Measurements from ENCODE around the gene PADI4. TPM values are rescaled to one million over a fixed set of nuclear protein-coding genes. Genes with fewer than 3 reads are reported as not detected.
"Not testable (repeated sequence)": the region's sequence is repeated elsewhere in the genome, so short reads cannot be mapped to it uniquely, and the experiment has no call there.

The PADI4 gene
- total RNA-seq, 1 donor: not detected

DNA sequence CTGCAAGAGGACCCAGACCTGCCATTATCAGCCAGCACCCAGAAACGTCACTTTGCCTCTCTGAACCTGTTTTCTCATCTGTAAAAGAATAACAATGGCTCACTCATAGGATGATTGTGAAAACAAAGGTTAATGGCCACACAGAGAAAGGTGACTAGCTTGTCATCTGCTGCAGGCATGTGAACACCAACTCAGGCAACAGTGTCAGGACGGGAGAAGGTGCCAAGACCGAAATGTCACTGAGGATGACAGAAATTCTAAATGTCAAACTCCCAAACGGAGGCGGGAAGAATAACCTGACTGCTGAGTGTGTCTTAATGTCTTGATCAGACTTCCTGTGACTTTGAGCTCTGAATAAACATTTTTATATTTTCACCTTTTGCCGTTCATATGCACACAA, 10.3 kb downstream of the PADI4 start:
- no peak overlapping the region for H3K27ac ChIP-seq (ENCODE audit: low read depth, low read length)
- no peaks in the 10 kb centered on the region for H4K20me1 ChIP-seq (ENCODE audit: insufficient read depth, low read length)
- H3K36me3 ChIP-seq (ENCODE audit: insufficient read depth, low read length): no peaks in the 10 kb centered on the region
- no peaks in the 10 kb centered on the region for H3K4me1 ChIP-seq (ENCODE audit: insufficient read depth, low read length)
- no peaks in the 10 kb centered on the region for H3K9me3 ChIP-seq (ENCODE audit: low read depth, low read length)
- no peak overlapping the region for H3K4me2 ChIP-seq (ENCODE audit: insufficient read depth, low read length)
- no peak for DNase-seq (ENCODE audit: insufficient read length, low spot score, missing footprints)
- H2AFZ ChIP-seq (ENCODE audit: low read length): no peak overlapping the region
- TF ChIP-seq, protein P1, sequence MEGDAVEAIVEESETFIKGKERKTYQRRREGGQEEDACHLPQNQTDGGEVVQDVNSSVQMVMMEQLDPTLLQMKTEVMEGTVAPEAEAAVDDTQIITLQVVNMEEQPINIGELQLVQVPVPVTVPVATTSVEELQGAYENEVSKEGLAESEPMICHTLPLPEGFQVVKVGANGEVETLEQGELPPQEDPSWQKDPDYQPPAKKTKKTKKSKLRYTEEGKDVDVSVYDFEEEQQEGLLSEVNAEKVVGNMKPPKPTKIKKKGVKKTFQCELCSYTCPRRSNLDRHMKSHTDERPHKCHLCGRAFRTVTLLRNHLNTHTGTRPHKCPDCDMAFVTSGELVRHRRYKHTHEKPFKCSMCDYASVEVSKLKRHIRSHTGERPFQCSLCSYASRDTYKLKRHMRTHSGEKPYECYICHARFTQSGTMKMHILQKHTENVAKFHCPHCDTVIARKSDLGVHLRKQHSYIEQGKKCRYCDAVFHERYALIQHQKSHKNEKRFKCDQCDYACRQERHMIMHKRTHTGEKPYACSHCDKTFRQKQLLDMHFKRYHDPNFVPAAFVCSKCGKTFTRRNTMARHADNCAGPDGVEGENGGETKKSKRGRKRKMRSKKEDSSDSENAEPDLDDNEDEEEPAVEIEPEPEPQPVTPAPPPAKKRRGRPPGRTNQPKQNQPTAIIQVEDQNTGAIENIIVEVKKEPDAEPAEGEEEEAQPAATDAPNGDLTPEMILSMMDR (IDR thresholded peaks at IDR 0.05; ENCODE audit: extremely low read depth, low read depth, low read length): no peak
- H3K4me3 ChIP-seq (ENCODE audit: insufficient read depth, low read length): no peak overlapping the region
- no peaks in the 10 kb centered on the region for H3K79me2 ChIP-seq (ENCODE audit: insufficient read depth, low read length)
- H3K27me3 ChIP-seq (ENCODE audit: insufficient read depth, low read length): peaks cover 21% of the 10 kb centered on the region

DNA sequence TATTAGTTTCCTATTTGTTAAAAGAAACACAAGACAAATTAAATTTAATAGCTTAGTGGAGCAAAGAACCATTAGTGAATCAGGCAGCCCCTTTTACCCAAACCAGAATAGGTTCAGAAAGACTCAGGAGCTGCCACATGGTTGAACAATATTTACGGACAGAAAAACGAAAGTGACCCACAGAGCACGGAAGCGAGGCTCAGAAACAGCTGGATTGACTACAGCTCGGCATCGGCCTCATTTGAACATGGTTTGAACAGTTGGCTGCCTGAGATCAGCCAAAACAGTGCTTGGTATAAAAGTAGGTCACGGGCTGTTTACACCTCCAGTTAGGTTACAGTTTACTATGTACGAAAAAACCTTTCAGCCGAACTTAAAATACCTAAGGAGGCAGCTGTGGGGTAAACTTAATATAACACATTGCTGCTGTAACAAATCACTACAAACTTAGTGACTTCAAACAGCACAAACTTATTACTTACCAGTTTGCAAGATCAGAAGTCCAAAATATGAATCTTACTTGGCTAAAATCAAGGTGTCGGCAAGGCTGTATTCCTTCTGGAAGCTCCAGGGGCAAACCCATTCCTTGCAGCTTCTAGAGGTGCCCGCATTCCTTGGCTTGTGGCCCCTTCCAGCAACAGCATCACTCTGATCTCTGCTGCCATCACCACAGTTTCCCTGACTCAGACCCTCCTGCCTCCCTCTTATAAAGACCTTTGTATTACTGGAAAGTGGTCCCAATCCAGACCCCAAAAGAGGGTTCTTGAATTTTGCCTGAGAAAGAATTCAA, 11.8 kb downstream of the PADI4 start:
- TF ChIP-seq, protein P1 (IDR thresholded peaks at IDR 0.05; ENCODE audit: extremely low read depth, low read depth, low read length): no peak

DNA sequence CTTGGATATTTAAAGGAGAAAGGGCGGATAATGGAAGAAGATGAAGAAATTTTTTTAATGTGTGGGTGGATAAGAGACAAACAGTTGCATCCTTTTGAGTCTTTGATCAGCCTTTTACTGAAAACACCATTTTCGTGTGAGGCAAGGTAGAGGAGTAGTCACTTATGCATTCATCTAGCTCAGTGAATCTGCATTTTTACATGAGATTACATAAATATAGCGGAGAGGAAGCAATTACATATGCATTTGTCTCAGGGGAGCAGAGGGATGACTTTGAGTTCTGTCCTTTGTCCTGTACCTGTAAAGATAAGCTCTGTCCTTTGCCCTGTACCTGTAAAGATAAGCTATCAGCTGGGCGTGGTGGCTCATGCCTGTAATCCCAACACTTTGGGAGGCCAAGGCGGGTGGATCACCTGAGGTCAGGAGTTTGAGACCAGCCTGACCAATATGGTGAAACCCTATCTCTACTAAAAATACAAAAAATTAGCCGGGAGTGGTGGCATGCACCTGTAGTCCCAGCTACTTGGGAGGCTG, 13.9 kb downstream of the PADI4 start:
- H3K9me3 ChIP-seq (ENCODE audit: low read depth, low read length); H3K36me3 ChIP-seq (ENCODE audit: insufficient read depth, low read length); DNase-seq (ENCODE audit: insufficient read length, low spot score, missing footprints); H3K4me1 ChIP-seq (ENCODE audit: insufficient read depth, low read length); H3K27ac ChIP-seq (ENCODE audit: low read depth, low read length); H3K4me3 ChIP-seq (ENCODE audit: insufficient read depth, low read length); H4K20me1 ChIP-seq (ENCODE audit: insufficient read depth, low read length); H3K4me2 ChIP-seq (ENCODE audit: insufficient read depth, low read length); H3K79me2 ChIP-seq (ENCODE audit: insufficient read depth, low read length); H2AFZ ChIP-seq (ENCODE audit: low read length): not testable (repeated sequence)
- peaks cover 33% of the 10 kb centered on the region for H3K27me3 ChIP-seq (ENCODE audit: insufficient read depth, low read length)

More for the DNA sequence above, 11.8 kb downstream of the PADI4 start:
- Histone ChIP-seq H3K27ac (ENCODE audit: low read depth, low read length) (no peak overlapping the region), H3K79me2 (ENCODE audit: insufficient read depth, low read length) (no peaks in the 10 kb centered on the region), H2AFZ (ENCODE audit: low read length) (no peak overlapping the region), H3K36me3 (ENCODE audit: insufficient read depth, low read length) (no peaks in the 10 kb centered on the region), H3K4me3 (ENCODE audit: insufficient read depth, low read length) (no peak overlapping the region), H3K4me2 (ENCODE audit: insufficient read depth, low read length) (no peak overlapping the region), H3K4me1 (ENCODE audit: insufficient read depth, low read length) (no peaks in the 10 kb centered on the region), H3K27me3 (ENCODE audit: insufficient read depth, low read length) (peaks cover 30% of the 10 kb centered on the region), H3K9me3 (ENCODE audit: low read depth, low read length) (no peaks in the 10 kb centered on the region), H4K20me1 (ENCODE audit: insufficient read depth, low read length) (no peaks in the 10 kb centered on the region)
- no peak for DNase-seq (ENCODE audit: insufficient read length, low spot score, missing footprints)

DNA sequence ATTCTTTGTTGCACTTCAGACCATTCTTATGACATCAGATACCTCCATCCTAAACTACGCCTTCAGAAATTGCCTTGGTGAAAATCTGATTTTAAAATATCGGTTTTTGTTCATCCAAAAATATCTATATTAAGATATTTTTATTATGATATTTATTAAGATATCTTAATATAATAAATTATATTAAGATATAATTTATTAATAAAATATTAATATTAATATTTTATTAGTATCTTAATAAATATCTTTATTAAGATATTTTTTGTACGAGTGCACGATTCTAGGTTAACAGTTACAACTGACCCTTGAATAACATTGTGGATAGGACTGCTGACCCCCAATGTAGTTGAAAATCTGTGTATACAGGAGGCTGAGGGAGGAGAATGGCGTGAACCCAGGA, 20.9 kb downstream of the PADI4 start:
- peaks cover 42% of the 10 kb centered on the region for H3K27me3 ChIP-seq (ENCODE audit: insufficient read depth, low read length)

More for the DNA sequence above, 20.9 kb downstream of the PADI4 start:
- no peak overlapping the region for H2AFZ ChIP-seq (ENCODE audit: low read length)
- no peaks in the 10 kb centered on the region for H3K9me3 ChIP-seq (ENCODE audit: low read depth, low read length)
- H3K4me1 ChIP-seq (ENCODE audit: insufficient read depth, low read length): no peaks in the 10 kb centered on the region
- no peaks in the 10 kb centered on the region for H3K36me3 ChIP-seq (ENCODE audit: insufficient read depth, low read length)
- TF ChIP-seq, protein P1 (IDR thresholded peaks at IDR 0.05; ENCODE audit: extremely low read depth, low read depth, low read length): no peak
- H3K79me2 ChIP-seq (ENCODE audit: insufficient read depth, low read length): no peaks in the 10 kb centered on the region
- H4K20me1 ChIP-seq (ENCODE audit: insufficient read depth, low read length): no peaks in the 10 kb centered on the region
- H3K27ac ChIP-seq (ENCODE audit: low read depth, low read length): no peak overlapping the region
- no peak overlapping the region for H3K4me2 ChIP-seq (ENCODE audit: insufficient read depth, low read length)
- DNase-seq (ENCODE audit: insufficient read length, low spot score, missing footprints): no peak
- H3K4me3 ChIP-seq (ENCODE audit: insufficient read depth, low read length): no peak overlapping the region

All from osteoblast (primary cell).